HepG2 (cell line): ENCODE data around the gene ITCH. TPM values are rescaled to one million over a fixed set of nuclear protein-coding genes. Genes with fewer than 3 reads are reported as not detected.

ENCODE experiments used
- ATAC-seq: fragments of 200-7000 bp; cut with Tn5 transposase; 3 replicates; pipeline ENCODE4 v1.9.1; 2020; ENCODE audit warnings: mild to moderate bottlenecking, moderate library complexity
- BruUV-seq: library from RNA; stranded (reverse); fragments of 400-500 nt; replicated peaks from 2 replicates; lab custom pipeline; 2021; lab: Mats Ljungman, UMichigan
- CTCF ChIA-PET: fragments of 300-600 bp; formaldehyde crosslinking; extraction: SDS; loops from one replicate; lab custom pipeline; 2021; ENCODE audit warnings: low total read pairs, inconsistent platforms, low intra/inter-chr PET ratio; lab: Yijun Ruan, JAX
- POLR2A ChIA-PET: fragments of 350-600 bp; sonication (Branson Sonifier 250); formaldehyde crosslinking; loops from one replicate; lab custom pipeline; 2020; ENCODE audit warnings: antibody characterized with exemption, inconsistent platforms; lab: Yijun Ruan, JAX
- DNase-seq: peaks from one replicate; pipeline ENCODE4 v3.0.0-alpha.2; 2015; ENCODE audit warnings: low spot score
- FAIRE-seq: peaks from 3 replicates; lab custom pipeline; 2011; peaks lifted over from hg19 to GRCh38; lab: Jason Lieb, UNC
- H2AFZ ChIP-seq: one replicate; pipeline ENCODE4 v1.6.1; 2011; ENCODE audit warnings: low read length, inconsistent platforms
- H3K27ac ChIP-seq: fragments of 300-600 bp; 3 replicates; pipeline ENCODE4 v1.8.0; 2011; ENCODE audit warnings: mixed run types, mild to moderate bottlenecking, mixed read lengths, low read length, inconsistent platforms; ENCODE audit not compliant: insufficient read depth; ENCODE audit errors: extremely low read length
- H3K27me3 ChIP-seq, 2 experiments: fragments of 200-600 bp in 1 of 2; 2 replicates in 1 of 2; 3 replicates in 1 of 2; pipeline versions ENCODE4 v1.6.0 to v1.8.0; 2011; ENCODE audit warnings: low read length in 2 of 2, mild to moderate bottlenecking in 2 of 2, moderate library complexity in 2 of 2, inconsistent platforms in 1 of 2; ENCODE audit not compliant: insufficient read depth in 2 of 2, control insufficient read depth in 1 of 2
- H3K36me3 ChIP-seq, 2 experiments: fragments of 200-600 bp in 1 of 2; replicated peaks in 1 of 2; 2 replicates in 1 of 2; 3 replicates in 1 of 2; pipeline versions ENCODE4 v1.5.1 to v1.8.0; 2011; ENCODE audit warnings: low read length in 2 of 2, inconsistent platforms in 1 of 2; ENCODE audit not compliant: insufficient read depth in 2 of 2, control insufficient read depth in 1 of 2
- H3K4me1 ChIP-seq: 2 replicates; pipeline ENCODE4 v1.5.1; 2012; ENCODE audit warnings: low read length, inconsistent platforms; ENCODE audit not compliant: insufficient read depth
- H3K4me2 ChIP-seq: 2 replicates; pipeline ENCODE4 v1.6.0; 2011; ENCODE audit warnings: low read depth, low read length, inconsistent platforms
- H3K4me3 ChIP-seq, 3 experiments: fragments of 200-600 bp in 1 of 3; sonication (generic), shearing (Covaris generic) in 1 of 3; replicated peaks in 1 of 3; 2 replicates each; pipeline ENCODE4 v1.5.1; 2011 to 2016; ENCODE audit warnings: low read length in 3 of 3, inconsistent platforms in 2 of 3, low read depth in 2 of 3, mild to moderate bottlenecking in 2 of 3, control low read depth in 1 of 3, mixed read lengths in 1 of 3; ENCODE audit not compliant: insufficient read depth in 1 of 3
- H3K79me2 ChIP-seq: one replicate; pipeline ENCODE4 v1.6.1; 2011; ENCODE audit warnings: low read length, inconsistent platforms; ENCODE audit not compliant: insufficient read depth
- H3K9ac ChIP-seq: 2 replicates; pipeline ENCODE4 v1.6.0; 2011; ENCODE audit warnings: mild to moderate bottlenecking, low read depth, low read length, inconsistent platforms; ENCODE audit not compliant: insufficient read depth
- H3K9me3 ChIP-seq: 2 replicates; pipeline ENCODE4 v1.5.1; 2012; ENCODE audit warnings: mild to moderate bottlenecking, low read length
- H4K20me1 ChIP-seq: 2 replicates; pipeline ENCODE4 v1.6.0; 2011; ENCODE audit warnings: inconsistent platforms, mild to moderate bottlenecking, low read length, moderate library complexity; ENCODE audit not compliant: insufficient read depth
- CC2D1A ChIP-seq: sonication (generic); formaldehyde crosslinking; IDR thresholded peaks from 2 replicates; pipeline ENCODE4 v1.8.1; 2023; ENCODE audit warnings: mild to moderate bottlenecking, missing genetic modification reagents
- FOXK1 ChIP-seq: sonication (generic); formaldehyde crosslinking; IDR thresholded peaks from 2 replicates; pipeline ENCODE4 v1.4.0; 2020; ENCODE audit warnings: low read depth, missing genetic modification reagents, borderline replicate concordance
- HDAC6 ChIP-seq: fragments of 200-600 bp; sonication (generic); IDR thresholded peaks from 2 replicates; pipeline ENCODE4 v1.7.0; 2017; ENCODE audit warnings: mild to moderate bottlenecking, antibody characterized with exemption, low read length, low read depth
- MED1 ChIP-seq: sonication (generic); formaldehyde crosslinking; IDR thresholded peaks from 2 replicates; pipeline ENCODE4 v1.4.0; 2020; ENCODE audit warnings: missing genetic modification reagents
- RFX1 ChIP-seq: fragments of 450-650 bp; IDR thresholded peaks from 2 replicates; pipeline ENCODE4 v1.6.1; 2017
- RFX3 ChIP-seq: IDR thresholded peaks from 2 replicates; pipeline ENCODE4 v1.6.1; 2016; ENCODE audit warnings: missing biosample characterization, missing genetic modification reagents
- SALL2 ChIP-seq: sonication (generic); formaldehyde crosslinking; IDR thresholded peaks from 2 replicates; pipeline ENCODE4 v1.8.1; 2023; ENCODE audit warnings: mild to moderate bottlenecking, missing genetic modification reagents, inconsistent platforms
- SIX4 ChIP-seq: sonication (generic); formaldehyde crosslinking; IDR thresholded peaks from 2 replicates; pipeline ENCODE4 v1.4.0; 2020; ENCODE audit warnings: missing genetic modification reagents
- TRIM24 ChIP-seq: sonication (generic); formaldehyde crosslinking; IDR thresholded peaks from 2 replicates; pipeline ENCODE4 v1.8.0; 2022; ENCODE audit warnings: mild to moderate bottlenecking, missing genetic modification reagents
- U2AF1 ChIP-seq: fragments of 200-400 bp; formaldehyde crosslinking; optimal IDR thresholded peaks from 2 replicates; pipeline ENCODE3; 2017; ENCODE audit warnings: mild to moderate bottlenecking, low read depth, low read length
- ZBTB3 ChIP-seq: sonication (generic); formaldehyde crosslinking; IDR thresholded peaks from 2 replicates; pipeline ENCODE4 v1.4.0; 2020; ENCODE audit warnings: low read depth, mild to moderate bottlenecking, moderate library complexity, missing genetic modification reagents, borderline replicate concordance
- ZC3H13 ChIP-seq: sonication (generic); formaldehyde crosslinking; IDR thresholded peaks from 2 replicates; pipeline ENCODE4 v1.8.1; 2023; ENCODE audit warnings: mild to moderate bottlenecking, missing genetic modification reagents, moderate library complexity
- ZNF12 ChIP-seq: sonication (generic); formaldehyde crosslinking; IDR thresholded peaks from 2 replicates; pipeline ENCODE4 v1.5.0; 2020; ENCODE audit warnings: missing genetic modification reagents
- ZNF235 ChIP-seq: sonication (generic); formaldehyde crosslinking; IDR thresholded peaks from 2 replicates; pipeline ENCODE4 v1.8.1; 2023; ENCODE audit warnings: mild to moderate bottlenecking, missing genetic modification reagents, borderline replicate concordance
- ZNF879 ChIP-seq: sonication (generic); formaldehyde crosslinking; IDR thresholded peaks from 2 replicates; pipeline ENCODE4 v1.8.1; 2023; ENCODE audit warnings: missing genetic modification reagents
- WGBS: methylation state at CpG from one replicate; pipeline ENCODE4 v1.1.6; 2017; ENCODE audit warnings: low lambda C conversion rate; 5-methylcytosine and 5-hydroxymethylcytosine counted together
- in situ Hi-C: cut with HindIII; loops from 2 replicates; pipeline ENCODE4 v1.10.0; 2017; ENCODE audit warnings: low pct_unique_long_range_greater_than_20kb; ENCODE audit not compliant: extremely low pct_ligation_motif_present
- intact Hi-C: fragments of 100-400 bp; cut with micrococcal nuclease; formaldehyde crosslinking; loops from one replicate; pipeline ENCODE4 v1.10.0; 2022; ENCODE audit not compliant: unreplicated experiment
- polyA plus RNA-seq, 8 experiments: library from polyadenylated mRNA; depleted of rRNA in 3 of 8; stranded (reverse) in 7 of 8; unstranded in 1 of 8; fragments of >200 nt; fragmentation: Illumina TruSeq in 4 of 8; extraction: Trizol in 4 of 8; gene quantifications; 2 replicates each; pipeline versions ENCODE4 v1.2.1 to v1.2.3, GENCODE V29; 2011 to 2016; ENCODE audit warnings: low read depth in 4 of 8, missing spikeins in 1 of 8, mixed read lengths in 1 of 8; ENCODE audit not compliant: insufficient read depth in 1 of 8
- total RNA-seq, 5 experiments: library from RNA; depleted of rRNA; stranded (reverse); fragments of >200 nt; fragmentation: Illumina TruSeq; extraction: Trizol; gene quantifications; 2 replicates each; pipeline ENCODE4 v1.2.3, GENCODE V29; 2016; ENCODE audit warnings: low read depth in 1 of 5
- TF ChIP-seq, protein P1 (sequence below): sonication (generic); formaldehyde crosslinking; IDR thresholded peaks from 2 replicates; pipeline ENCODE4 v1.8.0; 2022; ENCODE audit warnings: missing genetic modification reagents, mild to moderate bottlenecking, borderline replicate concordance

The ITCH gene
- total and polyA plus RNA-seq, 2 of the 13 experiments (the other 11 are each of a cell fraction or from before 2014, with no cell fraction given) = 20.5 to 112 TPM

DNA sequence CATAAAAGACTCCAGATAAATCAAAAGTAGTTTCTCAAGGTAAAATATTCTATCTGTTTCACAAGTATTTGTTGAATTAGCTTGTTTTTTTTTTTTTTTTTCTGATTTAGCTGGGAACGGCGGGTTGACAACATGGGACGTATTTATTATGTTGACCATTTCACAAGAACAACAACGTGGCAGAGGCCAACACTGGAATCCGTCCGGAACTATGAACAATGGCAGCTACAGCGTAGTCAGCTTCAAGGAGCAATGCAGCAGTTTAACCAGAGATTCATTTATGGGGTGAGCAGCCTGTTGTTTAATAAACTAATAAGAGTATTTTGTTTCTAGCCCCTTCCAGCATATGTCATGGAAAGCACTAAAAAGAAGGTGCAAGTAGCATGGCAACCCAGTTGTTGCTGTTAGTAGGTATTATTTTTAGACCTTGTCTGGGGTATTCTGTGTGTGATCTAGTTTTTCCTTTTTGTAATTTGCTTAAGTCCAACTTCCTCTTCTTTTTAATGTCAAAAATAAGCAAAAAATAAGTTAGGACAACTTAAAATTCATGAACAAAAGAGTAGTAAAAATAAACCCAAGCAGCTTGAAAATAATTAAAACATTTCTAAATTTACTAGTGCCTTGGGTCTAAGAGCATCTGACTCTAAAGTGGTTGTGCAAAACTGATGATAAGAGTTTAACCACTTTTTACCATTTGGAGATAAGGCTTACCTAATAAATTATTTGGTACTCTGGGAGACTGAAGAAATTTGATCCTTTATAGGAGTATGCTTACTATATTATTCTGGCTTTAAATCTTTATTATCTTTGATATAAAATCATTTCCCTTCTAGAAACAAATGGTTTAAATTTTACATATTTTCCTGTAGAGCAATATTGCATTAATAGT, 82.3 kb downstream of the ITCH start (continued):
- TF ChIP-seq ZC3H13 (CRISPR knock-in tag) (no peak), ZNF12 (CRISPR knock-in tag) (no peak), TRIM24 (CRISPR knock-in tag) (no peak), U2AF1 (no peak), ZNF235 (no peak)

DNA sequence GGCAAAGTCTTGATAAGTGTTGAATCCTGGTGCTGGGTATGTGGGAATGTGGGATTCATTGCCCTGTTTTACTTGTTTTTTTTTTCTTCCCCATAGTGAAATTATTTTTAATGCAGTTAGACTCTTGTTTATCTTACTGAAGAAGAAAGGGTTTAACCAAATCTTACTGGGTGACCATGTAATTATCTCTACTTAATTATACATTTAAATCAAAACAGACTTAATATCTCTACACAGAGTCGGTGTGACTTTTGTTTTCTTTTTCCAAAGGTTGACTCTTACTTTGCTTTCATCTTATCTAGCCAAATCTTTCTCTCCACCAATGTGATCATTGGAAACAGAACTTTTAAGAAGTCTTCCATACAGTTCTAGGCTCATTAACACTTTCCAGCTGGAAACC, 85.4 kb downstream of the ITCH start:
- H3K27me3 ChIP-seq = no peaks in the 10 kb centered on the region
- DNase-seq (no peak), FAIRE-seq (no peak), ATAC-seq (no peak)
- intact Hi-C loops (no loop called here), in situ Hi-C loops (no loop called here)
- no peak overlapping the region for H3K27ac ChIP-seq
- no peak for TF ChIP-seq ZNF879
- TF ChIP-seq SALL2 (CRISPR knock-in tag) = no peak
- TF ChIP-seq ZBTB3 = no peak
- no peak for TF ChIP-seq FOXK1 (CRISPR knock-in tag)
- TF ChIP-seq, protein P1, sequence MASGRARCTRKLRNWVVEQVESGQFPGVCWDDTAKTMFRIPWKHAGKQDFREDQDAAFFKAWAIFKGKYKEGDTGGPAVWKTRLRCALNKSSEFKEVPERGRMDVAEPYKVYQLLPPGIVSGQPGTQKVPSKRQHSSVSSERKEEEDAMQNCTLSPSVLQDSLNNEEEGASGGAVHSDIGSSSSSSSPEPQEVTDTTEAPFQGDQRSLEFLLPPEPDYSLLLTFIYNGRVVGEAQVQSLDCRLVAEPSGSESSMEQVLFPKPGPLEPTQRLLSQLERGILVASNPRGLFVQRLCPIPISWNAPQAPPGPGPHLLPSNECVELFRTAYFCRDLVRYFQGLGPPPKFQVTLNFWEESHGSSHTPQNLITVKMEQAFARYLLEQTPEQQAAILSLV (CRISPR knock-in tag) = no peak
- TF ChIP-seq RFX1 = no peak
- TF ChIP-seq RFX3 = no peak
- TF ChIP-seq HDAC6 = no peak
- no peak for TF ChIP-seq CC2D1A (CRISPR knock-in tag)
- no peak for TF ChIP-seq SIX4 (CRISPR knock-in tag)
- no peak for TF ChIP-seq MED1 (CRISPR knock-in tag)
- CTCF ChIA-PET = no interaction called here
- no peak overlapping the region for H3K9ac ChIP-seq
- BruUV-seq = no TSS peak
- no peaks in the 10 kb centered on the region for H3K4me1 ChIP-seq
- H3K36me3 ChIP-seq = peaks cover 40 to 96% of the 10 kb centered on the region in 2 experiments
- no peak overlapping the region for H2AFZ ChIP-seq
- no peak overlapping the region for H3K4me3 ChIP-seq
- no peaks in the 10 kb centered on the region for H3K79me2 ChIP-seq
- WGBS = 87% methylated on average over 1 of the region's 1 CpG
- H3K9me3 ChIP-seq = no peaks in the 10 kb centered on the region
- H4K20me1 ChIP-seq = no peaks in the 10 kb centered on the region
- POLR2A ChIA-PET = no interaction called here
- H3K4me2 ChIP-seq = no peak overlapping the region
